T-helper 17 cell (primary cell): Measurements from ENCODE around the gene NCF2. TPM values are rescaled to one million over a fixed set of nuclear protein-coding genes. Genes with fewer than 3 reads are reported as not detected.

Experiments
- ATAC-seq: fragments of 150-1000 bp; cut with Tn5 transposase; 2 replicates; pipeline ENCODE4 v1.10.0; 2021; ENCODE audit warnings: mild to moderate bottlenecking, moderate library complexity
- DNase-seq, 3 donors: peaks; one replicate each; pipeline versions ENCODE4 v3.0.0 to v3.0.0-alpha.2; 2020 to 2021
- H3K9me3 ChIP-seq: one replicate; pipeline ENCODE4 v1.7.0; 2013; ENCODE audit warnings: low read length, mild to moderate bottlenecking; ENCODE audit not compliant: control insufficient read depth, poor library complexity, severe bottlenecking
- H3K27ac Mint-ChIP-seq: one replicate; pipeline ENCODE4 v1.8.0; 2022; ENCODE audit warnings: mild to moderate bottlenecking, moderate library complexity, mixed read lengths
- H3K27me3 Mint-ChIP-seq: one replicate; pipeline ENCODE4 v1.8.0; 2022; ENCODE audit warnings: mixed read lengths
- H3K36me3 Mint-ChIP-seq: one replicate; pipeline ENCODE4 v1.8.0; 2022; ENCODE audit warnings: low read depth, mixed read lengths
- H3K4me1 Mint-ChIP-seq: one replicate; pipeline ENCODE4 v1.8.0; 2022; ENCODE audit warnings: mild to moderate bottlenecking, mixed read lengths
- H3K4me3 Mint-ChIP-seq: one replicate; pipeline ENCODE4 v1.8.0; 2022; ENCODE audit warnings: mild to moderate bottlenecking, moderate library complexity, mixed read lengths
- total RNA-seq, 4 donors: library from RNA in 2 of 4; stranded (reverse) in 2 of 4; gene quantifications; one replicate each; pipeline ENCODE4 v1.2.3 and lab custom pipeline; 2022 to 2026

NCF2 gene
- total RNA-seq, 2 donors from 2014 or later, result 2.7 to 14.7 TPM

GRCh38 chr1:183588827-183589226 is 1.4 kb downstream of the NCF2 start:
- H3K27me3 Mint-ChIP-seq, result peaks cover 9% of the 10 kb centered on the region
- H3K36me3 Mint-ChIP-seq, result peaks cover 7% of the 10 kb centered on the region
- H3K4me1 Mint-ChIP-seq, result peaks cover 40% of the 10 kb centered on the region
- DNase-seq, result no peak
- H3K4me3 Mint-ChIP-seq, result peak overlapping the region; percentile 26
- no peak for ATAC-seq
- H3K27ac Mint-ChIP-seq, result peak overlapping the region; percentile 54
- H3K9me3 ChIP-seq, result no peaks in the 10 kb centered on the region

GRCh38 chr1:183586926-183587325 is 3.3 kb downstream of the NCF2 start:
- peaks cover 28% of the 10 kb centered on the region for H3K4me1 Mint-ChIP-seq
- no peak overlapping the region for H3K27ac Mint-ChIP-seq
- no peak for DNase-seq
- H3K4me3 Mint-ChIP-seq, result no peak overlapping the region
- no peaks in the 10 kb centered on the region for H3K36me3 Mint-ChIP-seq
- H3K27me3 Mint-ChIP-seq, result no peaks in the 10 kb centered on the region
- H3K9me3 ChIP-seq, result no peaks in the 10 kb centered on the region
- no peak for ATAC-seq

- Mint-ChIP-seq H3K27ac (no peak overlapping the region), H3K4me3 (no peak overlapping the region), H3K36me3 (no peaks in the 10 kb centered on the region), H3K4me1 (peaks cover 28% of the 10 kb centered on the region), H3K27me3 (no peaks in the 10 kb centered on the region)
- DNase-seq (no peak), ATAC-seq (no peak)
- no peaks in the 10 kb centered on the region for H3K9me3 ChIP-seq
Observed at GRCh38 chr1:183586455-183586854, 3.8 kb downstream of the NCF2 start.

GRCh38 chr1:183585038-183585437 is 5.2 kb downstream of the NCF2 start:
- H3K4me3 Mint-ChIP-seq, result no peak overlapping the region
- peak overlapping the region; percentile 65 for H3K27ac Mint-ChIP-seq

GRCh38 chr1:183584147-183584546 is 6.1 kb downstream of the NCF2 start:
- ATAC-seq (no peak), DNase-seq (no peak)
- no peaks in the 10 kb centered on the region for H3K9me3 ChIP-seq
- H3K27me3 Mint-ChIP-seq, result no peaks in the 10 kb centered on the region
- no peak overlapping the region for H3K4me3 Mint-ChIP-seq
- H3K27ac Mint-ChIP-seq, result peak overlapping the region; percentile 65
- peaks cover 18% of the 10 kb centered on the region for H3K4me1 Mint-ChIP-seq
- no peaks in the 10 kb centered on the region for H3K36me3 Mint-ChIP-seq

More at GRCh38 chr1:183585038-183585437, 5.2 kb downstream of the NCF2 start:
- ATAC-seq, result no peak
- H3K4me1 Mint-ChIP-seq, result peaks cover 22% of the 10 kb centered on the region
- no peaks in the 10 kb centered on the region for H3K27me3 Mint-ChIP-seq
- DNase-seq, result no peak
- no peaks in the 10 kb centered on the region for H3K36me3 Mint-ChIP-seq
- no peaks in the 10 kb centered on the region for H3K9me3 ChIP-seq

GRCh38 chr1:183583466-183583865 is 6.8 kb downstream of the NCF2 start:
- Mint-ChIP-seq H3K4me3 (no peak overlapping the region), H3K4me1 (peaks cover 11% of the 10 kb centered on the region), H3K27ac (no peak overlapping the region), H3K27me3 (no peaks in the 10 kb centered on the region), H3K36me3 (no peaks in the 10 kb centered on the region)
- ATAC-seq (peak; percentile 46), DNase-seq (no peak)
- H3K9me3 ChIP-seq, result no peaks in the 10 kb centered on the region

- Mint-ChIP-seq H3K27me3 (no peaks in the 10 kb centered on the region), H3K4me3 (no peak overlapping the region), H3K27ac (peak overlapping the region; percentile 47), H3K36me3 (no peaks in the 10 kb centered on the region), H3K4me1 (peaks cover 11% of the 10 kb centered on the region)
- no peaks in the 10 kb centered on the region for H3K9me3 ChIP-seq
- ATAC-seq (no peak), DNase-seq (no peak)
Observed at GRCh38 chr1:183582021-183582713, 8.1 kb downstream of the NCF2 start.

- Mint-ChIP-seq H3K27ac (peak overlapping the region; percentile 60), H3K36me3 (no peaks in the 10 kb centered on the region), H3K4me1 (peaks cover 11% of the 10 kb centered on the region), H3K27me3 (no peaks in the 10 kb centered on the region), H3K4me3 (peak overlapping the region; percentile 63)
- no peaks in the 10 kb centered on the region for H3K9me3 ChIP-seq
- DNase-seq (no peak), ATAC-seq (peak; percentile 68)
Observed at GRCh38 chr1:183580281-183580682, 10.0 kb downstream of the NCF2 start.

- H3K4me3 Mint-ChIP-seq, result no peak overlapping the region
- H3K27ac Mint-ChIP-seq, result peak overlapping the region; percentile 53
- no peak for ATAC-seq
- no peaks in the 10 kb centered on the region for H3K9me3 ChIP-seq
- H3K36me3 Mint-ChIP-seq, result peaks cover 2% of the 10 kb centered on the region
- DNase-seq, result no peak
- no peaks in the 10 kb centered on the region for H3K27me3 Mint-ChIP-seq
- H3K4me1 Mint-ChIP-seq, result peaks cover 7% of the 10 kb centered on the region
Observed at GRCh38 chr1:183578856-183579255, 11.4 kb downstream of the NCF2 start.

GRCh38 chr1:183577897-183578465 is 12.3 kb downstream of the NCF2 start:
- Mint-ChIP-seq H3K36me3 (peaks cover 2% of the 10 kb centered on the region), H3K27ac (peak overlapping the region; percentile 53), H3K27me3 (no peaks in the 10 kb centered on the region), H3K4me3 (no peak overlapping the region), H3K4me1 (peaks cover 7% of the 10 kb centered on the region)
- ATAC-seq (no peak), DNase-seq (no peak)
- no peaks in the 10 kb centered on the region for H3K9me3 ChIP-seq

GRCh38 chr1:183576537-183576936 is 13.7 kb downstream of the NCF2 start:
- DNase-seq, result no peak
- Mint-ChIP-seq H3K4me1 (peaks cover 7% of the 10 kb centered on the region), H3K27me3 (no peaks in the 10 kb centered on the region), H3K36me3 (peaks cover 2% of the 10 kb centered on the region), H3K4me3 (no peak overlapping the region), H3K27ac (no peak overlapping the region)
- no peak for ATAC-seq
- no peaks in the 10 kb centered on the region for H3K9me3 ChIP-seq

- no peak for ATAC-seq
- peaks cover 2% of the 10 kb centered on the region for H3K36me3 Mint-ChIP-seq
- H3K4me1 Mint-ChIP-seq, result peaks cover 7% of the 10 kb centered on the region
- no peak for DNase-seq
- no peak overlapping the region for H3K4me3 Mint-ChIP-seq
- H3K9me3 ChIP-seq, result no peaks in the 10 kb centered on the region
- H3K27me3 Mint-ChIP-seq, result no peaks in the 10 kb centered on the region
- H3K27ac Mint-ChIP-seq, result no peak overlapping the region
Observed at GRCh38 chr1:183575606-183576005, 14.7 kb downstream of the NCF2 start.

- peaks cover 2% of the 10 kb centered on the region for H3K36me3 Mint-ChIP-seq
- H3K9me3 ChIP-seq, result no peaks in the 10 kb centered on the region
- no peak overlapping the region for H3K4me3 Mint-ChIP-seq
- no peaks in the 10 kb centered on the region for H3K27me3 Mint-ChIP-seq
- no peak for ATAC-seq
- H3K4me1 Mint-ChIP-seq, result peaks cover 2% of the 10 kb centered on the region
- no peak overlapping the region for H3K27ac Mint-ChIP-seq
- no peak for DNase-seq
Observed at GRCh38 chr1:183572721-183573120, 17.5 kb downstream of the NCF2 start.
